Liver (tissue), 2 donors: ENCODE results near the gene CFAP77.

ENCODE experiments used
- CTCF ChIP-seq: fragments of 150-350 bp; IDR thresholded peaks from 2 replicates; pipeline ENCODE4 v1.5.1; 2017; ENCODE audit warnings: improper control_type of control experiment, low read depth, low read length; ENCODE audit not compliant: missing input control
- YY1 ChIP-seq: IDR thresholded peaks from 2 replicates; pipeline ENCODE4 v1.6.1; 2016; ENCODE audit warnings: antibody characterized with exemption, mild to moderate bottlenecking
- donor health status: healthy.

DNA sequence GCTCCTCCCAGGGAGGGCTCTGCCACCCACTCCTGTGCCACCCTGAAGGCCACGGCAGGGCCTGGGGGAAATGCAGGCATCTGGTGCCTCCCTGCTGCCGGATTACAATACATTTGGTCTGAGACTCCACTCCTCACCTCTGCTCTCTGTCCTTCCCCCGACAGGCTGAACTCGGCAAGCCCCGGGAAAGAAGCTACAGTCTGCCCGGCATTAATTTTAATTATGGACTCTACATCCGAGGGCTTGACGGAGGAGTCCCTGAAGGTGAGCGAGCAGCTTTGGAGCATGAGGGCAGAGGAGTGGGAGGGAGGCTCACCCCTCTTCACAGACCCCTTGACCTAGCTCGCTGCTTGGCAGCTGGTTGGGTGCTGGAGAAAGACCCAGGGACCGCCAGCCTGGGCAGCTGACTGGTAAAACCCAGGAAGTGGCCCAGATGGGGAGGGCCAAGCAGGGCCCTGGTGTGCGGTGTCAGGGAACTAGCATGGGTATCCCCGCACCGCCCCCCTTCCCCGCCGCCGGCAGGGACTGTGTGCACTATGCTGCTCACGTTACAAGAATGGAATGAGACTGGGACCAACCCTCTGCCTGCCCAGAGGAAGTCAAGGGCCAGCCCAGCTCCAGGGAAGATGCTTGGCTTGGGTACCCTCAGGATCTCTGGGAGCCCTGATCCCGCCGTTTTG, 88.7 kb downstream of the CFAP77 start:
- no peak for TF ChIP-seq YY1
- no peak for TF ChIP-seq CTCF
